Fibroblast of villous mesenchyme (primary cell): ENCODE results near the gene DOK5. TPM values are rescaled to one million over a fixed set of nuclear protein-coding genes. Genes with fewer than 3 reads are reported as not detected.

Experiments used
- DNase-seq: peaks from one replicate; pipeline ENCODE4 v3.0.0-alpha.2; 2010; ENCODE audit warnings: low read depth
- H3K4me3 ChIP-seq: 2 replicates; pipeline ENCODE4 v1.5.1; 2011; ENCODE audit warnings: low read depth, mild to moderate bottlenecking, low read length
- total RNA-seq: library from RNA; depleted of rRNA; stranded (reverse); fragments of >200 nt; gene quantifications from 2 replicates; pipeline ENCODE4 v1.2.3, GENCODE V29; 2012
- TF ChIP-seq, protein P1 (sequence below): IDR thresholded peaks from 2 replicates; pipeline ENCODE4 v1.5.1; 2012; ENCODE audit warnings: low read depth, mild to moderate bottlenecking, low read length; ENCODE audit not compliant: insufficient read depth

The DOK5 gene
- total RNA-seq, 1 donor: under 0.01 TPM

DNA sequence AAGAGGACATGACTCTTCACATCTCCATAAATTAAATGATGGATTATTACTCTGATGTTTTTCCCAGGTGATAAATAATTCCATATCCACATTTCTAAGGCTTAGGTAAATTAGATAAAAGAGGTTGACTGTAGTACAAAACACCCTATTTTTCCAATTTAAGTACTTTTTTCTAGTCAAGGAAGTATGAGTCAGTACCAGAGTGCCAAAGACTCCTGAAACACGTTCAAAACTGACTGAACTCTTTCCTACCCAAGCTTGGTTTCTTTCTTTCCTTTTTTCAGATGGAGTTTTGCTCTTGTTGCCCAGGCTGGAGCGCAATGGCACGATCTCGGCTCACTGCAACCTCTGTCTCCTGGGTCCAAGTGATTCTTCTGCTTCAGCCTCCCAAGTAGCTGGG, 85.0 kb downstream of the DOK5 start:
- TF ChIP-seq, protein P1, sequence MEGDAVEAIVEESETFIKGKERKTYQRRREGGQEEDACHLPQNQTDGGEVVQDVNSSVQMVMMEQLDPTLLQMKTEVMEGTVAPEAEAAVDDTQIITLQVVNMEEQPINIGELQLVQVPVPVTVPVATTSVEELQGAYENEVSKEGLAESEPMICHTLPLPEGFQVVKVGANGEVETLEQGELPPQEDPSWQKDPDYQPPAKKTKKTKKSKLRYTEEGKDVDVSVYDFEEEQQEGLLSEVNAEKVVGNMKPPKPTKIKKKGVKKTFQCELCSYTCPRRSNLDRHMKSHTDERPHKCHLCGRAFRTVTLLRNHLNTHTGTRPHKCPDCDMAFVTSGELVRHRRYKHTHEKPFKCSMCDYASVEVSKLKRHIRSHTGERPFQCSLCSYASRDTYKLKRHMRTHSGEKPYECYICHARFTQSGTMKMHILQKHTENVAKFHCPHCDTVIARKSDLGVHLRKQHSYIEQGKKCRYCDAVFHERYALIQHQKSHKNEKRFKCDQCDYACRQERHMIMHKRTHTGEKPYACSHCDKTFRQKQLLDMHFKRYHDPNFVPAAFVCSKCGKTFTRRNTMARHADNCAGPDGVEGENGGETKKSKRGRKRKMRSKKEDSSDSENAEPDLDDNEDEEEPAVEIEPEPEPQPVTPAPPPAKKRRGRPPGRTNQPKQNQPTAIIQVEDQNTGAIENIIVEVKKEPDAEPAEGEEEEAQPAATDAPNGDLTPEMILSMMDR: no peak
- no peak for DNase-seq
- H3K4me3 ChIP-seq: no peak overlapping the region

- TF ChIP-seq, protein P1: no peak
- no peak for DNase-seq
- H3K4me3 ChIP-seq: no peak overlapping the region
These were observed 89.9 kb downstream of the DOK5 start for GRCh38 chr20:54565255-54565654.

DNA sequence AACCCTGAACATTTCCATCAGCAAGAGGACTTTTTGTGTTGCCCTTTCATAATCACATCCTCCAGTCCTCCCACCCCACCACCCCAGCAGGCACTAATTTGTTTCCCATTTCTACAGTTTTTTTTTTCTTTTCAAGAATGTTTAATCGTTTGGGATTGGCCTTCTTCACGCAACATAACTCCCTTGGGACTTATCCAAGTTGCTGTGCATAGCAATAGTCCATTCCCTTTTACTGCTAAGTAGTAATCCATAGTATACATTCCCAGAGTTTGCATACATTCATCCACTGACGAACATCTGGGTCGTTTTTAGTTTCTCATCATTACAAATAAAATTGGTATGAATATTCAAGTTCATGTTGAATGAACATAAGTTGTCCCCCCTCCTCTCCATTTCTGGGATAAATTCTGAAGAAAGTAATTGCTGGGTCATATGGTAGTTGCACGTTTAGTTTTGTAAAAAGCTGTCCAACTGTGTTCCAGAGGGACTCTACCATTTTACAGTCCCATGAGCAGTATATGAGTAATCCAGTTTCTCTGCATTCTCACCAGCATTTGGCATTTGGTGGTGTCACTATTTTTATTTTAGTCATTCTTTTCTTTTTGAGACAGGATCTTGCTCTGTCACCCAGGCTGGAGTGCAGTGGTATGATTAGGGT, 90.8 kb downstream of the DOK5 start:
- no peak overlapping the region for H3K4me3 ChIP-seq
- TF ChIP-seq, protein P1: no peak
- DNase-seq: no peak

DNA sequence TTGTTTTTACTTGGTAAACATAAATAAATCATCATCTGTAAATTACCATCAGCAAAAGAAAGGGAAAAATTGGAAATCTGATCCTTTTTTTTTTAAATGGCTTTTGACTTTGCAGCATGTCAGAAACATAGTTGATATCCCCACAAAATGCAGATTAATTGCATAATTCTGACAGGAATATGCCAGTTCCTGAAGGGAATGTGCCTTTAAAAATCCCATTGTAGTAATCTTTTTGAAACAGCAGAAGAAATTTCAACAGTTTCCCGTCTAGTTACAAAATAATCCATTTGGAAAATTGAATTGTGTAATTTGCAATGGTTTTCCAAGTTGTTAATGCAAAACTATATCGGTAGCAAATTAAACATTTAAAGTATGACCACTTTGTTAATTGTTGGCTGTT, 95.2 kb downstream of the DOK5 start:
- no peak overlapping the region for H3K4me3 ChIP-seq
- TF ChIP-seq, protein P1: no peak
- no peak for DNase-seq

DNA sequence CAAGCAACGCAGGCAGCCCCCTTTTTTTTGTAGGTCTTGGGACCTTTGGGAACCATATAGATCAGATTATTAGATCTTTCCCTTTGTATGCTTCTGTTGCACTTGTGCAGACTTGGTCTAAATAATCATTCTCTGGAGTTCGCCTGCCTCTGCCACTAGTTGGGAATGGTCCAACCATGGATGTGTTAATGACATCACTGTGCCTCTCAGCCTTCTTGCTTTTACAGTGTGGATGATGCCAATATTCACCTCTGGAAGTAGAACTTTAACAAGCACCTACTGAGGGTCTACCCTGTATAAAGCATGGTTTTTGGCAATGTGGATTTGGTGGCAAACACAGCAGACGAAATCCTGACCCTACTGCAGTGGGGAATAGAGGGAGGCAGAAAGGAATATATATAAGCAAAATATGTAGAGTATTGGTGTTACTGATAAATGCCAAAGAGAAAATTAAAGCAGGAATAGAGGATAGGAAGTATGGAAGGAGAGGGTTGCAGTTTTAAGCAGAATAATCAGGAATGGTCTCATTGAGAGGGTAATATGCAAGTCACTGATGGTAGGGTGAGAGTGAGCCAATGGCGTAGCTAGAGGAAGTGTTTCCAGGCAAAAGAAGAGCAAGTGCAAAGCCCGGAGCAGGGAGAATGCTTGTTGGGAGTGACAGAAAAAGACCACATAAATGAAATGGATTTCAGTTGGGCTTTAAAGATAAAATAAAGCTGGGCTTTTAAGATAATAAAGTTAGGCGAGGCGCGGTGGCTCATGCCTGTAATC, 97.5 kb downstream of the DOK5 start:
- TF ChIP-seq, protein P1: no peak
- no peak overlapping the region for H3K4me3 ChIP-seq
- no peak for DNase-seq

GRCh38 chr20:54573838-54574237, 98.4 kb downstream of the DOK5 start:
- no peak for DNase-seq
- TF ChIP-seq, protein P1: no peak
- no peak overlapping the region for H3K4me3 ChIP-seq

DNA sequence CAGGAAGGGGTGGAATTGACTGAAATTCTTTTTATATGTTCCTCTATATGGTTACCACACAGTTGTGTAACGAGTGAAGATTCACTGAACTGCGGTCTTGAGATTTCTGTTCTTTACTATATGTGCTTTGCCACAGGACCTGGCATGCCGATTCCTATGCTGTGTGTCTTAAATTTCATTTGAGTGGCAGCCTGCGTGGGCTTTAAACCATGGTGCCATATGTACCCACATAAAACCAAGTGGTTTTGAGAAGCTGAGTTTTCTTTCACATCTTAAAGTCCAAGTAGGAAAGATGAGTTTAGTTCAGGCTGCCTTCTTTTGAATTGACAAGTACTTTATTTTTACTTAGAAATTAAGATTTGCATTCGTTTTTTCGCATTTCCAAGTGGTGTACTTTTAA, 101.1 kb downstream of the DOK5 start:
- no peak overlapping the region for H3K4me3 ChIP-seq
- TF ChIP-seq, protein P1: no peak
- no peak for DNase-seq
